ENCODE measurements around the gene PSMD5.
A peak's percentile ranks its signal among the peaks of the same experiment; 100 is the strongest.

PSMD5 gene

GRCh38 chr9:120842685-120843485 lies at the start of gene PSMD5:
Gene PSMD5 (minus strand): TSS chr9:120842922. CDS start chr9:120842909, 13 bp downstream.
- DNase-seq: peak; percentile 95

DNA sequence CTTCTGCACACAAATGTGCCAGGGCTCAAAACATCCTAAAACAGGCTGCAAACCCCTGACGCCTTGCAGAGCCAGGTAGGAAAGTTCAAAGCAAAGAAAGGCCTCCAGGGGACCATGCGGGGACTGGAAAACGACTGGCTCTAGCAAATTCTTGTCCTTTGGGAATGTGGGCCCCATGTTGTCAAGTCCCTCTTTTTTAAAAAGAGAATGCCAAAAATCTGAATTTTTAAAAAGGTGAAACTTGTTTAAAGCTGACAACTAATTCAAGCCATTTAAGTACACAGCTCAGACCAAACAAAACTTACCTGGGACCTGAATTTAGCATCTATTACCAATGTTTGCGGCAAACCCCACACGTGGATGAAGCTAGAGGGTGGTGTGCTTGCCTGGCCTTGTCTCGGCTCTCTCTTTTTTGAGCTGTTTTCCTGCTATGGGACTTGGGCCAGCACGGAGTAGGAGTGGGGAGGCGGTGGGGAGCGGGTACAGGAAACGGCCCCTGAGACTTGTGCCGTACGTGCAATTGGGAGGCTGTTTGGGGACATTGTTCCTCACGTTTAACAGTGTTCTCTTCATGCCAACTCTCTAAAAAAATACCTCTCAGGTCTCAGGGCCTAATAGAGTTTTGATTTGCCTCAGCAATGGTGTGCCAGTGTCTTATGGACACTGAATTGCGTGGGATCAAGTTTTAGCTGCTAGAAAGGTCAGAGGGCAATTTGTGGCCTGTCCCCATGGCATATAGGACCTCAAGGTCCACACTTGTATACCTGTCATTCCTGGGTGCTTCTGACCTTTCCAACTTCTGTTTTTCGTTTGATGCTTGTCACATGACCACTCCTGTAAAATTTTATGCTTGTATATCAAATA lies 49.4 kb upstream of the PSMD5 start:
- no peak for DNase-seq

GRCh38 chr9:120891245-120891883 lies 48.6 kb upstream of the PSMD5 start:
- no peak for DNase-seq

- DNase-seq: no peak
Observed at GRCh38 chr9:120890320-120891244, 47.9 kb upstream of the PSMD5 start.

DNA sequence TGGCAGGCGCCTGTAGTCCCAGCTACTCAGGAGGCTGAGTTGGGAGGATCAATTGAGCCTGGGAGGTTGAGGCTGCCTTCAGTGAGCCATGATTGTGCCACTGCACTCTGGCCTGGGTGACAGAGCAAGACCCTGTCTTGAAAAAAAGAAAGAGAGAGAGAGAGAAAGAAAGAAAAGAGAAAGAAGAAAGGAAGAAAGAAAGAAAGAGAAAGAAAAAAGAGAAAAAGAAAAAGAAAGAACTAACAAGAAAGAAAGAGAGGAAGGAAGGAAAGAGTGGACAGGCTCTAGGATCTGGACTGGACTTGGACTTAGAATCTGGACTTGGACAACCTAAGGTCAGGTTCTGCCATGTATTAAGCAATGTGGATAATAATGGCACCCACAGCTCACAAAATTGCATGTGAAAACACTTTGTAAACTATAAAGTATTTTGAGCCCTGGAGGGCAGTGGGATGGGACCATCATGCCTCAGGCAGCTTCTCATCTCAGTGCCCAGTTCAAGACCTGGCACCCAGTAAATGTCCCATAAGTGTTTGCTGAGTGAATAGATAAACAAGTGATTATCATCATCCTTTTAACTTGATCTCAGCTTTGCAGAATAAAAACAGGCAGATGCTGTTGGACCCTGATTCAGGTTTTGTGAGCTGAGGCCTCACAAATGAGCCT lies 47.0 kb upstream of the PSMD5 start:
- no peak for DNase-seq

GRCh38 chr9:120888626-120889025 lies 45.9 kb upstream of the PSMD5 start:
- DNase-seq: no peak

- DNase-seq: no peak
Observed at GRCh38 chr9:120886490-120886967, 43.8 kb upstream of the PSMD5 start.

DNA sequence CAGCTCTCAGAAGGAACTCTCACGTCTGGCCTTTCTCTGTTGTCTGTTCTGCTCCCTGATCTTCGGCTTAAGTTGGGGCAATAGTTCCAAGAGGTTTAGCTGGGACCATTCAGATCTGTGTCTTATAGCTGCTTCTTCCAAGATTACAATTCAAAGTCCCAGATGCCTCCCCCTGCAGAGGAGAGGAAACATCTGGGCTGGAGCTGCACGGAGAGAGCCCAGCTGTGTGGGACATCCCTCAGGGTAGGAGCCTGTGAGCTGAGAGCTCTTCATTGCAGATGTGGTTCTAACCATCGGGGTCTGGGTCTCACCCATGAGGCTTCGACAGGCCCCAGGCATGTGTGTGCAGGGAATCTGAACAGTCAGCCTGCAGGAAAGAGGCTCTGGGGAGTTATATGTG lies 43.2 kb upstream of the PSMD5 start:
- DNase-seq: no peak

DNA sequence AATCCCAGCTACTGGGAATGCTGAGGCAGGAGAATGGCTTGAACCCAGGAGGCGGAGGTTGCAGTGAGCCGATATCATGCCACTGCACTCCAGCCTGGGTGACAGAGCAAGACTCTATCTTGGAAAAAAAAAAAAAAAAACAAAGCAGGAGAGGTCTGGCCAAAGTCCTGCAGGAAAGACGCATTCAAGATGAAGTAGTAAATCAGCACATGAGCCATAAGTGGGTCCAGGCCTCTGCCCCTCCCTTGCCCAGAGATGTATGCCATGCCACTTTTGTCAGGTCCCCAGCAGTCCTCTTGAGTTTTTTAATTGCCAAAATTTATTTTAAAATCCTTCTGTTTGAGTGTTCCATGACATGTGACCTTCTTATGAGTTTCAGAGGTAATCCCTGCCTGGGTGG lies 42.7 kb upstream of the PSMD5 start:
- no peak for DNase-seq

DNA sequence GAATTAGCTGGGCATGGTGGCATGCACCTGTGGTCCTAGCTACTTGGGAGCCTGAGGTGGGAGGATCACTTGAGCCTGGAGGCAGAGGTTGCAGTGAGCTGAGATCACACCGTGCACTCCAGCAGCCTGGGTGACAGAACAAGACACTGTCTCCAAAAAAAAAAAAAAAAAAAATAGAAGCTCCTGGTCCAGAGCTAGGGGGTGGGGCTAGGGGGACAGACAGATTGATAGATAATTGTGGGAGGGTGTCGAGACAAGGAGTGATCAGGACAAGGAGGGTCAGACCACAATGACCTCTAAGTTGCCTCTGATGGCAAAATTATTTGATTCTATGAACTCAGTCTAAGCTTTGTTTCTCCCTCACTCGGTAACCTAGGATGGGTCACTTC lies 40.9 kb upstream of the PSMD5 start:
- DNase-seq: no peak

GRCh38 chr9:120882935-120883607 lies 40.3 kb upstream of the PSMD5 start:
- DNase-seq: no peak

DNA sequence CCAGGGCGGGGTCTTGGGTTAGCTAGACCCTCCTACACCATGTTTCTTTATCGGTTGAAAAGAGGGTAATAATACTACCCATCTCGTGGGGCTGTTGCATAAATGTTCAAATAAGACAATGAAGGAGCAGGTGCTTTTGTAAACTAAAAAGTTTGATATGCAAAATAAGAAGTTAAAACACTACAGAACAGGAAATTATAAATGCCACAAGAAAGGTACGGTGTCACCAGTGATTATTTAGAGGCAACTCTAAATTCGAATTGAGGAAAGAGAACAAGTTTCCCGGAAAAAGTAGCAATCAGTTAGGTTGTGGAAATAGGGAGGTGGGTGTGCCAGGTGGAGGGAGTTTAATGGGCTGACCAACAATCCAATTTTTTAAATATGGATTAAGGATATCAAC lies 36.7 kb upstream of the PSMD5 start:
- no peak for DNase-seq

DNA sequence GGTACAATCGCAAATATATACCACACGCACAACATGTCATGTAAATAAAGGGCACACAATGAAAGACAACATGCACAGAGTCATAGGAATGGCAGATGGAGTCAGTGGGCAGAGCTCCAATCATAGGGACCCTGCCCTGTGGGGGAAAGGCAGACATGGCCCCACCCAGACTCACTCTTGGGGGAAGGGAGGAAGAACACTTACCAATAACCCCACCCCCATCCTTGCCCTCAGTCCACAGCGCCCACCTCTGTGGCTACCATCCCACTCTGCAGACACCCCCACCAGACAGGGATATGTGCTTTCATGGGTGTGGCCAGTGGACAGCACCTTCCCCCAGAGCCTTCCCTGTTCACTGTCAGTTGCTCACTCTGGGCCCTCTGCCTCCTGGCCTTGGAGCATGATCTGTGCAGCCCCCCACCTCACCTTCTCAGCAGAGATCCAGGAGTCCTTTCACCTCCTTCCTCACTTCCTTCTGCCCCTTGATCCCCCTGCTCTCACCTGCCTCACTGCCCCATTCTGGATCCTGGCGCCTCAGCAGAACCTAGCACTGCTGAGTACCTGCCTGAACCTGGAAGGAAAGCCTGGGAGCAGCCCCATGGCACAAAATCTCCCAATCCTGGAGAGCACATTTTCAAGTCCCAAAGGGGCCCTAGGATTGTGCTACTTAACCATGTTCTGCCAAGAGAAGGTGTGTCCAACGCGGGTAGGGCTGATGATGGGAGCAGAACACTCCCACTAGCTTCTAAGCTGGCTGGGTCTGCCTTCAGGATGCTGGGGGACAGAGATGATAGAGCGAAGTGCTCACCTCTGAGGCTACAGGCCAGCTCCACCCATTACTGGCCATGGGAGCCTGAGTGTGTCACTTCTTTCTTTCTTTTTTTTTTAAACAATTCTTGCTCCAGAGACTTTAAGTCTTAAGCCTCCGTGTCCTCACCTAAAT lies 35.7 kb upstream of the PSMD5 start:
- DNase-seq: no peak

GRCh38 chr9:120877276-120878034 lies 34.7 kb upstream of the PSMD5 start:
- DNase-seq: peak; percentile 52

DNA sequence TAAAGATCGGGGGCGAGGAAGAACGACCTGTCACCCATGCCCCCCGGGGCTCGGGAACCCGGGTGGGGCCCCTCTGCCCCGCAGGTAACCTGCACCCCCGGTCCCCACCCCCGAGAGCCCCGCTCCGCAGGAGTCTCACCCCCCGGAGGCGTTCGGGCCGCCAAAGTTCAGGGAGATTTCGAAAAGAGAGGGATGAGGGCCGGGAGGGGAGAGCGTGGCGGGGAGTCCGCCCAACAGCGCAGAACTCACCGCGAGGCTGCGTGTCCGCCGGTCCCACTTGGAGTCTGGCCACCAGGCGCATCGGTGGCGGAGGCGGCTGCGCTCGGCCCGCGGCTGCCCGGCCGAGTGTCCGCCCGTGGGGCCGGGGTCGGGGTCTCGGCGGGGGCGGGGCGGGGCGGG lies 34.1 kb upstream of the PSMD5 start, which contains the start of gene PHF19:
TSS of gene PHF19 (minus strand) at position 347 of the 399 bp plus-strand sequence. CDS start 2,447 bp downstream, outside the sequence.
- DNase-seq: no peak

GRCh38 chr9:120875954-120876841 lies 33.5 kb upstream of the PSMD5 start:
- peak; percentile 35 for DNase-seq

DNA sequence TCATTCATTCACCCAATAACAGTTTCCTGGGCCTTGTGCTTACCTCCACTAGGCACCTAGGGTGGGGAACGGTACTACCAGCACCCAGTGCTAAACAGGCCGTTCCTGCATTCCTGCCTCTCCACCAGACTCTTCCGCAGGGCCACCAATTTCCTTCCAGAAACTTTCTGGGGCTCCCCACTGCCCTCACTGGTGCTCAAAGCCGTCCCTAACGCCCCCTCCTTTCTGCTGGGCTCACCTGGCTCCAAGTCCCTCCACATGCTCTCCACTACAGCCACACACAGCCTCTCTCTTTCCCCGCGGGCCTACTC lies 32.9 kb upstream of the PSMD5 start:
- no peak for DNase-seq

GRCh38 chr9:120875195-120875565 lies 32.5 kb upstream of the PSMD5 start:
- DNase-seq: no peak
